GM18870 (cell line): ENCODE data around the gene GDPD1.
"Not testable (repeated sequence)": the region's sequence is repeated elsewhere in the genome, so short reads cannot be mapped to it uniquely, and the experiment has no call there.

ENCODE experiments used
- ATAC-seq: cut with Tn5 transposase; IDR thresholded peaks from one replicate; pipeline ENCODE4 v1.9.1; 2021; ENCODE audit warnings: moderate library complexity; ENCODE audit not compliant: unreplicated experiment

The GDPD1 gene

GRCh38 chr17:59238906-59239305 lies 18.6 kb downstream of the GDPD1 start:
- ATAC-seq = no peak

- ATAC-seq = no peak
These were observed 23.8 kb downstream of the GDPD1 start for GRCh38 chr17:59244081-59244480.

GRCh38 chr17:59254742-59255141 lies 34.4 kb downstream of the GDPD1 start:
- no peak for ATAC-seq

GRCh38 chr17:59257101-59257500 lies 36.8 kb downstream of the GDPD1 start:
- no peak for ATAC-seq

GRCh38 chr17:59260722-59261121 lies 40.4 kb downstream of the GDPD1 start:
- no peak for ATAC-seq

- no peak for ATAC-seq
These were observed 46.4 kb downstream of the GDPD1 start for GRCh38 chr17:59266745-59267144.

GRCh38 chr17:59267776-59268175 lies 47.5 kb downstream of the GDPD1 start:
- no peak for ATAC-seq

GRCh38 chr17:59275618-59276017 lies 55.3 kb downstream of the GDPD1 start:
- no peak for ATAC-seq

GRCh38 chr17:59277031-59277430 lies 56.7 kb downstream of the GDPD1 start:
- ATAC-seq = peak; percentile 58

- ATAC-seq = no peak
These were observed 58.1 kb downstream of the GDPD1 start for GRCh38 chr17:59278406-59278805.

GRCh38 chr17:59284317-59284716 lies 64.0 kb downstream of the GDPD1 start:
- ATAC-seq = no peak

GRCh38 chr17:59287452-59287851 lies 67.1 kb downstream of the GDPD1 start:
- ATAC-seq = no peak

GRCh38 chr17:59287891-59288290 lies 67.6 kb downstream of the GDPD1 start:
- no peak for ATAC-seq

GRCh38 chr17:59289981-59290301 lies 69.6 kb downstream of the GDPD1 start:
- ATAC-seq = no peak

- not testable (repeated sequence) for ATAC-seq
These were observed 70.1 kb downstream of the GDPD1 start for GRCh38 chr17:59290302-59290998.

GRCh38 chr17:59292174-59292523 lies 71.8 kb downstream of the GDPD1 start:
- no peak for ATAC-seq

- ATAC-seq = no peak
These were observed 75.9 kb downstream of the GDPD1 start for GRCh38 chr17:59296190-59296589.

GRCh38 chr17:59298521-59298920 lies 78.2 kb downstream of the GDPD1 start:
- ATAC-seq = no peak

- ATAC-seq = no peak
These were observed 79.2 kb downstream of the GDPD1 start for GRCh38 chr17:59299400-59300092.

GRCh38 chr17:59300941-59301340 lies 80.6 kb downstream of the GDPD1 start:
- ATAC-seq = no peak

- ATAC-seq = no peak
These were observed 84.5 kb downstream of the GDPD1 start for GRCh38 chr17:59304811-59305210.

GRCh38 chr17:59310263-59310920 lies 90.1 kb downstream of the GDPD1 start:
- ATAC-seq = no peak
